GM21526 (cell line): ENCODE data around the gene FIBCD1.

ENCODE experiments used
- ATAC-seq: cut with Tn5 transposase; IDR thresholded peaks from one replicate; pipeline ENCODE4 v1.9.1; 2021; ENCODE audit warnings: moderate library complexity; ENCODE audit not compliant: unreplicated experiment, low FRiP score

The FIBCD1 gene

DNA sequence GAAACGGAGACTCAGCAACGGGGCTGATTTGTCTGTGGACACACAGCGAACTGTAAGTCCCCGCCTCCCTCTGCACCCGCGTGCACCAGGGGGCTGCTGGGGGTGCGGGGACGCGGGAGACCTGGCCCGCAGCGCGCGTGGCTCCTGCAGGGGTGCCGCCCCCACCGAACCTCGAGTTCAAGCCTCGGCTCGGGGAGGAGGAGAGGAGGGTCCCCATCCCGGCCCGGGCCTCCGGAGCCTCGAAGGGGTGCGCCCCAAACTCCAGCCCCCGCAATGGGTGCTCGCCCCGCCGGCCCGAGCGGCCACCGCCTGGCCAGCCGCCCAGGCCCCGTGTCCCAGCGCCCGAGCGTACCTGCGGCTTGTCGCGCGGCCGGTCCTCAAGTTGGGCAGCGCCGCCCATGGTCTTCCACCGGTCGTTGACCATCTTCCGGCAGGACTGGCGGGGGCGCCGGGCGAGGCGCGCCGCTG lies 829 bp downstream of the FIBCD1 start:
- no peak for ATAC-seq

DNA sequence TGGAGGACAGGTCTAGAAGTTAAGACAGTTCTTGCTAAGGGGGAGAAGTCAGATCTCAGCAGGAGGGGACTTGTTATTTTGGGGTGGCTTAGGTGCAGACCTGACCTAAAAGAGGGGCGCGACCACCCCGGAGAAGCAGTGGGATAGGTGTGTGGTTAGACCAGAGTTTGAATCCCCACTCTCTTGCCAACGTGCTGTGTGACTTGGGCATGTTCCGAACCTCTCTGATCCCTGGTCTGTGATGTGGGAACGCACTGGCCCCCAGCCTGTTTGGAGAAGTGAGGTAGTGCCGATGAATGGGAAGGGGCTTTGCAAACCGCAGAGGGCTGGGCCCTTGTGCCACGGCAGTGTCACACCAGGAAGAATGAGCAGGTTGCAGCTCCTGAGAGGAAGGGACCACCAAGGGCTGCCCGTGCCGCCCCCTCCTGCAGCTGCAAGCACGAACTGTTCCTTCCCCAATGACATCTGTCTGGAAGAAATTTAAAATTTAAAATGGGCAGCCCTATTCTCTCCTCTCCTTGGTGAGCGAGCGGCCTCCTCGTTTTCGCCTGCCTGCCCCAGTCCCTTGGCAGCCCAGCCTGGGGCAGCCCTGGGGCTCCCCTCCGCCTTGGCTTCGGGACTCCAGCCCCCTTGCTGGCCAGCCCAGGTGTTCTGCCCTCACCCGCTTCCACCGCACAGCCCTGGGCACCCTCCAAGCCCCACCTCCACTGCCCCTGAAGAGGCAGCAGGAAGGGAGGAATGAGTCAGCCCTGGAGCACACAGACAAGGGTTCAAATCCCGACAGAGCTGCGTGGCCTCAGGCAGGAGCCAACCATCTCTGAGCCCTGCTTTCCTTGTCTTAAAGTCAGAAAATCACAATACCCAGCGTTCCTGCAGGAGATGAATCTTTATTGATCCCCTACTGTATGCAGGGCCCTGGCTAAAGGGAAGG lies 1.6 kb downstream of the FIBCD1 start:
- no peak for ATAC-seq

DNA sequence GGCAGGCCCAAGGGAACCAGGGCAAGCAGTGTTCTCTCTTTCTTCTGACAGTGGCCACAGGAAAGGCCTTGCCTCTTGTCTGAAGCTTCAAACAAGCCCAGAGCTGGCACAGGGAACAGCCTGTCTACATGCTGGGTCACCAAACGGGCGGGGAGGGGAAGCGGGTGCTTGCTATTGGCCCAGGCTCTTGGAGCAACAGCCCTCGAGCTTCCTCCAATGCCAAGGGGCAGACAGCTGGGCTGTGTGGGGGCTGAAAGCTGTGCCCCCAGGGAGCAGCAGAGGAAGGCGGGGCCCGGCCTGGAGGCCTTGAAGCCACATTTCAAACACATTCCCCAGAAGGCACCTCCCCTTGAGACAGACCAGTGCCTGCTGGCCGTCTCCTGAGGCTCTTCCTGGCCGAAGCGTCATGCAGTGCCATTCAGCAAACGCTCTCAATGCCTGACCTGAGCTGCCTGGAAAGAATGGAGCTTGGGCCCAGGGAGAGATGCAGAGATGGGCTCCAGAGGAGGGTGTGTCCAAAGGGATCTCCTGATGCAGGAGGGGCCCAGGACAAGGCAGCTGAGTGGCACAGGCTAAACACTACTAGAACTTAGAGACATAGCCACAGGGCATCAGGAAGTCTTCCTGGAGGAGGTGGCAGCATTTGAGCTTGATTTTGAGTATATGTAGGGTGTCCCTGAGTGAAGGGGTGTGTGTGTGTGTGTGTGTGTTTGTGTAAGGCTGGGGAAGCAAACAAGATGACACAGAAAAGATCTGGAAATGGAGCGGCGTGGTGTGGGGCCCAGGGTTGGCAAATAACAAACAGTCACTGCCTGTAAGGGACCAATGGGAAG lies 2.5 kb downstream of the FIBCD1 start:
- ATAC-seq = no peak

DNA sequence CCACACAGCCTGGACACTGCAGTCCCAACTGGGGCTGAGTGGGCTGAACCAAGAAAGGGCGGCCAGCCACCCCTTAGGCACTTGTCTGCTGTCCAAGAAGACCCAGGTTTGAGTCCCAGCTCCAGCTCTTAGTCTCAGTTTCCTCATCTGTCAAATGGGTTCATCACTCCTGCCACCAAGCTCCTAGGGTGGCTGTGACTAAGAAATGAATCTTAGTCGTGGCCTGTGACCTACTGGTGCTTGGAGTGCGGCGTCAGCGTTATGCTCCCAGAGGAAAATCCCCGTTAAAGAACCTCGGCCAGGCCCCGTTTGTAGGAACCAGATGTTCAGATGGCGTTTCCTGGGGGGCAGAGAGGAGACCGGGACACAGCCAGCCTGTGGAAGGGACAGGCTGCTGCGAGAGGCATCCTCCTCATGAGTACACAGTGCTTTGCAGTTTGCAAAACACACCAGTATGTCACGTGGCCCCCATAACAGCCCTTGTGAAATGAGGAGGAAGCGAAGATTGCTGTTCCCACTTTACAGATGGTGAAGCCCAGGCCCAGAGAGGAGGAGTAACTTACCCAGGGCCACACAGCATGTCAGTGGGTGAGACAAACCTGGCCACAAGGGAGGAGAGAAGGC lies 3.3 kb downstream of the FIBCD1 start:
- ATAC-seq = no peak

DNA sequence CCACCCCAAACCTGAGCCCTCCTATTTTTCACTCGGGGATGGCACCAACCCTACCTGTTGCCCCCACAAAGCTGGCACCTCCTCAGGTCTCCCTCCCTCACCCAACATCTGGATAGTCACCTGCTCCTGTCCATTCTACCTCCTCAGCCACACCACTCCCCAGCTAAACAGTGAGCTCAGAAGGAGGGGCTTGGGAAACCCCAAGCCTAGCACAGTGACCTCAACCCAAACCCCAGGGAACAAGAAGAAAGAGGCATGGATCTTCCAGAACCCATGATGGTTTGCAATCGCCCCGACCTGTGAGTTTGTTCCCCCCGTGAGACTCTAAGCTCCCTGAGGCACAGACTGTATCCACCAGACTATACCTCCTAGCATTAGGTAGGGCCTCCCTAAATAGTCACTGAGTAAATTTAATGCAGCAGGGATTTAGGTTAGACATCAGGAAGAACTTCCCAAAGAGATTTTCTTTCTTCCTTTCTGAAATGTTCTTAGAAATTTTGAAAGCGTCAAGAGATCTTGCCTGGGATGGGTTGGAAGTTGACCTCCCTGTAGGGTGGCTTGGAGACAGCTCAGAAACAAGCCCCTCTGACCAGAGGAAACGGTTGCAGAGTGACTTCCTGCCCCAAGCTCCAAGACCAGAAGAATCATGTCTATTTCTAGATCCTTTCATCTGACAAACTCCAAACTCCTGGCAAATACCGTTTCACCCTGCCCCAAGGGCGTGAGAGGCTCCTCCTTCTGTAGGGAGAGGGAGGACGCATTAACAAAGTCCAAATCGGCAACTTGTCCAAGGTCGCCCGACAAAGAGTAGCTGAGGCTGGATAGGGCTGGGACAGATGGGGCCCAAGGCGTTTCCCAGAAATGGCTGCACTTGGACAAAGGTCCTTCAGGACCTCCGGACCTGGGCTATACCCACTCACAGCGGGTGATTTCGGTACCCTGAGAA lies 4.1 kb downstream of the FIBCD1 start:
- ATAC-seq = no peak

DNA sequence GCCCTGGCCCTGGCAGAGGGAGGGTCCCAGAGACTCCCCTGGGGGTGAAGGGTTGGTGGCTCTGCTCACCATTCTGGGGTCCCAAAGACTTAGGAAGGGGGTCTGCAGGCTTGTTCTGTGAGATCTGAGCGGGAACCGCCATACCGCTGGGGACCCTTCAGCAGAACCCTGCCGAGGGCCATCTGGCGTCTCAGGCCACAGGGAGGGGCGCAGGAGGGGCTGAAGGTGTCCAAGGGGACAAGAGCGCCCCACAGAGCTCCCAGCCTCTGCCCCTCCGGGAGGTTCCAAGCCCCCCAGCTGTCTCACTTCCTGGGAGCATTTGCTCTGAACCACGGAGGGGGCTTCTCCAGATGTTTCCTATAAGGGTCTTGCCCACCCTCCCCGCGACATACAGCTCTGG lies 4.8 kb downstream of the FIBCD1 start:
- ATAC-seq = no peak

DNA sequence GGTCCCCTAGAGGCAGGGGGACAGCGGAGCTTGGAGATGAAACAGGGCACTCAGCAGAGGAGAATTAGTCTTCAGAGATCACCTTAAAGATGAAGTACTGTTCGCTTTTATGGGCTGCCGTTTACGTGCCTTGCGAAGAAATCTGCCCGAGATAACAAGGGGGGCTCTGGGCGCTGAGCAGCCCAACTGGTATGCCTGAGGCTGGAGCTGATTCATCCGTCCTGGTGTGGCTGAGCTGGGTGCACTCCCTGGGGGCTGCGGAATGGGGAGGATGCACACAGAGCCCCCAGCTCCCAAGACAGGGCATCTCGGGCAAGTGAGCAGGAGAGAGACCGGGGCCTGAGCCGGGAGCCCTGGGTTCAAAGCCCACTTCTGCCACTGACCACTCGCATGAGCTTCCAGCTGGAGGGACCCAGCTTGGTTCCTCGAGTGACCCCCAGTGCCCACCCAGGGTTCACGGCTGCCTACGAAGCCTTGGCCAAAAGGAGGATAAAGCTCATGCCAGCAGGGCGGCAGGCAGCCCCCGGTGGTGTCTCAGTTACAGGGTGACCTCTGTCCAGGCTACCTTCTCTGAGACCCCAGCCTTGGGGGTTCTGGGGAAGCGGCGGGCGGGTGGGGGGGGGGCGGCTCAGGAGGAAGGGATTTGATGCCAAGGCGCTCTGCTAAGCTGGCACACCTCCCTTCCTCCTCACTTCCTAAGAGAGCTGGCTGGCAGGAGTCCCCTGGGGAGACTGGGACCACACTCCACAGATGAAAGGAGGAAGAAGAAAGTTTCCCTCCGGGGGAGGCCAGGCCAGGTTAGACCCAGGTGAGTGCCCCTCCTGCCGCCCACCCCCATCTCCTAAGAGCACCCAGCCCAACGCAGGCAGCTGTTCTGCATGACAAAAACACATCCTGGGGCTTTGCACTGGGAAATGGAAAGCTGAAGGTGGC lies 5.7 kb downstream of the FIBCD1 start:
- ATAC-seq = no peak

DNA sequence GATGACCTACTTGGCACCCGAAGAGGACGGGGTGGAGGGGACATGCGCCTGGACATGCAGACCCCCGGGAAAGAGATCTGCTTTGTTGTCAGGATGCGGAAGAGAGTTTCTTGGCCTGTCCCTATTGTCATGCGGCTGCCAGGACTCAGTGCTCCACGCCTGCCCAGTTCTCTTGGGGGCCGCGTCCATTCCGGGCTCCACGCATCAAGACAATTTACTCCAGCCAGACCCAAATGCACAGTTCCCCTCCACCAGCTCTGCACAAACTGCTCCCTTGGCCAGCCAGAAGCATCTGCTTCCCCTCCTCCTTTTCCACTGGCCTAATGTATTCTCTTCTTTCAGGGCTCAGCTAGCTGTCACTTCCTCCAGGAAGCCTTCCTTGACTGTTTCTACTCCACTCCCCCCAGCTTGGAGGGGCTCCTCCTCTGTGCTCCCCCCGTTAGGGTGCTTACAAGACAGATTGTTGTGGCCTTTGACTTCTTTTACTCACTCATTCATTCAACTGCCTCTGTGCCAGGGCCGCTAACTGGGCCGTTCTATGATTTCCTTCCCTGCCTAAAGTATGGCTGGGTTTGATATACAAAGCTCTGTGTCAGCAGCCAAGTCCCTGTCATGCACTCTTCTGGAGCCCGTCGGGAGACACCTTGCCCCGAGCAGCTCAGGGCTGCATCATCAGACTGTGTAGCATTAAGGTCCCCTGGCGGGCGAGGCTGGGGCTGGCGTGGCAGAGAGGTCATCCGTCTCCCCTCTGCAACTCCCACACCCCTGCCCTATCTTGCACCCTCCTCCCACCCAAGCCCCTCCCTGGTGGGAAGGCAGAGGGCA lies 6.6 kb downstream of the FIBCD1 start:
- ATAC-seq = no peak

DNA sequence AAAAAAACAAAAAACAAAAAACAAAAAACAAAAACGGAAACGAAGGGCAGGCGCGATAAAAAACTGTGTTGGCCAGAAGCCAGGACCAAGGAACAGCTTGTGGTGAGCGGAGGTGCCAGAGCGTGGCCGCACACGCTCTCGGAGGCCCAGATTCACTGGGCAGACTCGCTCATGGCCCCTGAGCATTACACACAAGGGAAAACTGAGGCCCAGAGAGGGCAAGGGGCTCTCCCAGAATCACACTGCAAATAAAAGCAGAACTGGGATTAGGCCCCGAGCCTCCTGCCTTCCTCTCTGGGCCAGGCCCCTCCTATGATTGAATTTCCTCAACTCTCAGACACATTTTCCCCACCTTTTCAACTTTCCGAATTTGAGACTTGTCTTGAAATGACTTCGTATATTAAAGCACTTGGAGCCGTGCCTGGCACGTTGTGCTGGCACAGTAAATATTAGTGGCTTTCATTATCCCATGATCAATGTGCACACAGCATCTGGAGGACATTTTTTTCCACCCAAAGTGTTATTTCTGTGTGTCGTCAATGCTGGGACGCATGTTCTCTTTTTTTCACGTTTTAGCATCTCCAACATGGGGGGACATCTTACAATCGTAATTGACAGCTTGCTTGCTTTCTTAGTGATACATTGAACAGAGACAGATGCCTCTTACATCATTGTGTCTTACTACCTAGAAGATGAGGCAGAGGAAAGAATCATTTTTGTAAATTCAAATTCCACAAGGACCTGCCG lies 7.4 kb downstream of the FIBCD1 start:
- no peak for ATAC-seq

DNA sequence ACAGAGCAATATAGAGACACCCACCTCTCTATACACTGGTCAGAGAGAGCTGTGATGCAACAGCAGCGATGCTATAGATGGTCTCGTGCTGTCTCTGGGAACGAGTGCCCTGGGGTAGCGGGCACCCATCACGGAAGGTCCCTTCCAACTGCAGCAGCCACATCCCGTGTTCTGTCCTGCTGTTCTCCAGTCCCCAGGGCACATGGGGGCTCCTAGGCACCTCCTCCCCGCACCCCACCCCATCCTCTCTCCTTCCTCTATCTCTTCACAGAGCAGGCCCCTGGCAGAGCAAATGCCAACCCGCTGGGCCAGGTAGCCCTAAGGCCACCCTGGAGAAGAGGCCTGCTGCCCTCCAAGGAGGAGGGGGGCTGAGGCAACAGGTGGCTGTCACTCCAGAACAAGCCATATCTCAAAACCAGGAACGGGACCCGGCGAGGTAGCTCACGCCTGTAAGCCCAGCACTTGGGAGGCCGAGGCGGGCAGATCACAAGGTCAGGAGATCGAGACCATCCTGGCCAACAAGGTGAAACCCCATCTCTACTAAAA lies 8.2 kb downstream of the FIBCD1 start:
- no peak for ATAC-seq

DNA sequence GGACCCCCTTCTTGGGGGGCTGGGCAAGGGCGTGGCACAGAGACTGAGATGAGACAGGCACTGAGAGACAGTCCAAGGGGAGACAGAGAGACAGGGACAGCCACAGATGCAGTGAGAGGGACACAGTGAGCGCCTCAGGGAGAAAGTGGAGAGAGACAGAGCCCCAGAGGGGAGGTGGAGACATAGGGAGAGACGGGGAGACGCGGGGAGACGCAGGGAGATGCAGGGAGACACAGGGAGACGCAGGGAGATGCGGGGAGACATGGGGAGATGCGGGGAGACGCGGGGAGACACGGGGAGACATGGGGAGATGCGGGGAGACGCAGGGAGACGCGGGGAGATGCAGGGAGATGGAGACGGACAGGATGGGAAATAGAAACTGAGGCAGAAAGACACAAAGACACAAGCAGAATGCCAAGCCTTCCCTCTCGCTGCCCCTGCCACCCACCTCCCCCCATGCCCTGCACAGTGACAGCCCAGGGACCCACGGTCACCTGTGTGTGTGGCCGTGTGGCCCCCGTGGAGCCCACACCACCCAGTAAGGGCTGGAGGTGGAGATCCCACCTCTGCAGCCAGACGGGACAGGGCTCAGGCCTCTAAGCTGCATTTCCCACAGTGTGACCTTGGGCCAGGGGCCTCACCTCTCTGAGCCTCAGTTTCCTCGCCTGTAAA lies 8.8 kb downstream of the FIBCD1 start:
- no peak for ATAC-seq

DNA sequence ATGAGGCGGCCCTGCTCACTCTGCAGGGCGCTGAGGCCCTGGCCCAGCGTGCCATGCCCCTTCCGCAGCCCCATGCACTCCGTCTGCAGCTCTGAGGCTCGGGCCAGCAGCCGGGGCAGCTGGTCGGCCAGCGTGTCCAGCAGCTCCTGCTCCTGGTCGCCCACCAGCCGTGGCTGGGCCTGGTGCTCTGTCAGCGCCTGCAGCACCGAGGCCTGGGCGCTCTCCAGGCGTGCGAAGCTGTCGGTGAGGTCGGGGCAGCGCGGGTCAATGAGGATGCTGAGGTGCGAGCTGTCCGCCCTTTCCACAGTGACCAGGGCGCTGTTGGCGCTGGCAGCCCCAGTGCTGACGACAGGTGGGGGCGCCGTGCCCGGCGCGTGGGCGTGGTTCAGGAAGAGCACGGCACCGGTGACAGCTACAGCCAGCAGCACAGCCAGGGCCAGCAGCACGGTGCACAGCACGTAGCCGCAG lies 9.4 kb downstream of the FIBCD1 start:
- no peak for ATAC-seq

DNA sequence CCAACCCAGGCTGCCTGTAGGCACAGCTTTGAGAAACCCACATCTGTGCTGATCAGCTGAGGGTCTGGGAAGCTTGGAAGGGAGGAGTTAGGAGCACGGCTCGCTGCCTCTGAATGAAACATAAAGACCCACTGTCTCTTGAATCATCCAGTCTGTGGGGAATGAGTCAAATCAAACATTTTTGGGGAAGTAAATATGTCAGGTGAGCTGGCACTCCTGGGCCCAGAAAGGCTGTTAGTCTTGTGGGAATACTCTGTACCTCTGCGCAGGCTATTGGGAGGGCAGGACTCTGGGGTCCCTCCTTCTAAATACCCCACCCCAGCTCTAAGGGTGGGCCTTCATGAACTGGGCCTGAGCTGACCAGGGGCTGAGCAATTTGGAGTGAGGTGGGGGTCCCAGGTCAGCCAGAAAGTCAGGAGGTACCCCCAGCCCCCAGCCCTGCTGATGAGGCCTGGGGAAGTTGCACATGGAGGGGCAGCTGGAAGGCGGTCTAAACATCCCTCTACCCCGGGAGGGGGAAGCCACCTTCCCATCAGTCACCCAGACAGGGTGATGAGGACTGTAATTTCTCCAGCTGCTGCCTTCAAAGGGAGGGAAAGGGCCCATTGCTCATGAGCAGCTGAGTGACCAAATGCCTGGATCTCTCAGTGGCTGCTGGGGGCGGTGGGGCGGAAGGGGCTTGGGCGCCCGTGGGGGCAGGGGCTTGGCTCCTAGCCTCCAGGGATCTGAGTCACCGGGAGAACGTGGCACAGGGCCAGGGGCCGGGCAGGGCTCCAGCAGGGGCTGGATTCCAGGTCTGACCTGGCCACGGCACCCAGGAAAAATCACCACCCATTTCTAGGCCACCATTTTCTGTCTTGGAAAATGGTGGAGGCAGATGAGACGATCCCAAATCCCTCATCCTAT lies 10.8 kb downstream of the FIBCD1 start:
- ATAC-seq = no peak

DNA sequence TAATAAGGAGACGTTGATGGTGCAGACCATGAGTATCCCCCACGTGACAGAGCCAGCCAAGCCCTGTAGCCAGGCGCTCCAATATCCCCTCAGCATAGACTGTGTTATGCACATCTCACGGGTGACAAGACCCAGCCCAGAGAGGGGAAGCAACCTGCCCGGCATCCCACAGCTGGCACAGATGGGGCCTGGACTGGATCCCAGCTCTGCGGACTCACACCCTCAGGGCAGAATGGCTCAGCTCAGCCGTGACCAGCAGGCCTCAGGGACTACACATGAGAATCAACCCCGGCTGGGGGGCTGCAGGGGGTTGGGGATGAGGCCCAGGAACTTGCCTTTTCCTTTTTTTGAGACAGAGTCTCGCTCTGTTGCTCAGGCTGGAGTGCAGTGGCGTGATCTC lies 11.7 kb downstream of the FIBCD1 start:
- no peak for ATAC-seq

DNA sequence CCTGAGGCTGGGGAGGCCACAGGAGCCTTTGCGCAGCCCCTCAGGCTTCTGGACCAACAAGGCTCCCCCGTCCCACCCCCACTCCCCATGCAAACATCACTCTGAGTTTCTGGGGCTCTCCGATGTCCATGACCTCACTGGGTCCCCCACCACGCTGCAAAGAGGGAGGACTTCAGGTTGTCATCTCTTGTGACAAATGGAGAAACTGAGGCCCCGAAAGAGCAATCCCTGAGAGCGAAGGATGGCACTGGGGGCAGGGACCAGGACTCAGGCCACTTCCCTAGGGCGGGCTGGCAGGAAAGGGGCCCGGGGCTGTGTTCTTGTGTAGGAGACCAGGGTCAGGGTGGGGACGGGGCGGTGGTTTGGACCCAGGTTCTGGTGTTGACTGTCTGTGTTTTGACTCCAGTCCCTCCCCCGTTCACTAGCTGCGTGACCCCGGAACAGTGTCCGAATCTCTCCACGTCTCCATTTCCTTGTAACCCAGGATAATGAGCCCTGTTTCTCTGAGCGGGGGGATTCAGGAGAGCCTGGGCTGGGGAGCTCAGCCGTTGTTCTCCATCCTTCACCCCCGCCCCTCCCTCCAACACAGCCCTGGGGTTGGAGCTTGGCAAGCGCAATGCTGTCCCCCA lies 13.9 kb downstream of the FIBCD1 start:
- no peak for ATAC-seq
